ENCODE results near the gene SFXN5. TPM values are rescaled to one million over a fixed set of nuclear protein-coding genes. Genes with fewer than 3 reads are reported as not detected.

SFXN5 gene
- polyA plus RNA-seq, 1 donor from 2014 or later: 5.8 TPM

- Histone ChIP-seq H3K4me3 (ENCODE audit: low read length) (no peak overlapping the region), H3K27me3 (ENCODE audit: insufficient read depth, low read depth, low read length) (no peaks in the 10 kb centered on the region), H3K9me3 (ENCODE audit: low read length) (no peaks in the 10 kb centered on the region), H3K79me2 (replicated peaks; ENCODE audit: insufficient read depth, low read length) (no peaks in the 10 kb centered on the region), H4K20me1 (ENCODE audit: insufficient read depth) (no peaks in the 10 kb centered on the region), H2AFZ (ENCODE audit: low read depth, low read length) (no peak overlapping the region), H3K4me2 (ENCODE audit: low read length) (no peak overlapping the region), H3K9me2 (ENCODE audit: insufficient read depth, low read length) (no peaks in the 10 kb centered on the region), H3K9ac (ENCODE audit: low read length) (no peak overlapping the region), H3F3A (ENCODE audit: insufficient read depth, low read length, poor library complexity, severe bottlenecking) (no peaks in the 10 kb centered on the region), H3K27ac (ENCODE audit: low read length) (no peak overlapping the region), H3K36me3 (ENCODE audit: insufficient read depth, low read length) (no peaks in the 10 kb centered on the region)
- TF ChIP-seq TAF1 (IDR thresholded peaks at IDR 0.05; ENCODE audit: low read depth) (no peak), EP300 (conservative IDR thresholded peaks at IDR 0.05; ENCODE audit: poor library complexity, severe bottlenecking) (no peak), SMC3 (conservative IDR thresholded peaks at IDR 0.05; ENCODE audit: poor library complexity) (no peak), RAD21 (conservative IDR thresholded peaks at IDR 0.05) (no peak), POLR2AphosphoS5 (IDR thresholded peaks at IDR 0.05) (no peak), EZH2 (IDR thresholded peaks at IDR 0.05; ENCODE audit: borderline replicate concordance, insufficient read depth, low read length, poor library complexity, severe bottlenecking) (no peak), MXI1 (conservative IDR thresholded peaks at IDR 0.05; ENCODE audit: poor library complexity, severe bottlenecking) (no peak), CTCF (IDR thresholded peaks at IDR 0.05; ENCODE audit: poor library complexity, severe bottlenecking) (no peak), REST (IDR thresholded peaks at IDR 0.05; ENCODE audit: borderline replicate concordance) (no peak)
These were observed 11.3 kb upstream of the SFXN5 start for GRCh38 chr2:73082523-73083410.

GRCh38 chr2:73081181-73081671 lies 9.7 kb upstream of the SFXN5 start:
- Histone ChIP-seq H3F3A (ENCODE audit: insufficient read depth, low read length, poor library complexity, severe bottlenecking) (no peaks in the 10 kb centered on the region), H3K4me3 (ENCODE audit: low read length) (no peak overlapping the region), H3K9me2 (ENCODE audit: insufficient read depth, low read length) (no peaks in the 10 kb centered on the region), H3K36me3 (ENCODE audit: insufficient read depth, low read length) (no peaks in the 10 kb centered on the region), H3K9me3 (ENCODE audit: low read length) (no peaks in the 10 kb centered on the region), H3K79me2 (replicated peaks; ENCODE audit: insufficient read depth, low read length) (no peaks in the 10 kb centered on the region), H3K9ac (ENCODE audit: low read length) (no peak overlapping the region), H4K20me1 (ENCODE audit: insufficient read depth) (no peaks in the 10 kb centered on the region), H2AFZ (ENCODE audit: low read depth, low read length) (no peak overlapping the region), H3K4me2 (ENCODE audit: low read length) (no peak overlapping the region), H3K27me3 (ENCODE audit: insufficient read depth, low read depth, low read length) (no peaks in the 10 kb centered on the region), H3K27ac (ENCODE audit: low read length) (no peak overlapping the region)
- TF ChIP-seq POLR2AphosphoS5 (IDR thresholded peaks at IDR 0.05) (no peak), EZH2 (IDR thresholded peaks at IDR 0.05; ENCODE audit: borderline replicate concordance, insufficient read depth, low read length, poor library complexity, severe bottlenecking) (no peak), MXI1 (conservative IDR thresholded peaks at IDR 0.05; ENCODE audit: poor library complexity, severe bottlenecking) (no peak), RAD21 (conservative IDR thresholded peaks at IDR 0.05) (no peak), EP300 (conservative IDR thresholded peaks at IDR 0.05; ENCODE audit: poor library complexity, severe bottlenecking) (no peak), TAF1 (IDR thresholded peaks at IDR 0.05; ENCODE audit: low read depth) (no peak), REST (IDR thresholded peaks at IDR 0.05; ENCODE audit: borderline replicate concordance) (no peak), SMC3 (conservative IDR thresholded peaks at IDR 0.05; ENCODE audit: poor library complexity) (no peak), CTCF (IDR thresholded peaks at IDR 0.05; ENCODE audit: poor library complexity, severe bottlenecking) (no peak)

Measured in neural cell (in vitro differentiated cells).